Measurements from ENCODE around the gene GPR34.
A peak's percentile ranks its signal among the peaks of the same experiment; 100 is the strongest.
"Not testable (repeated sequence)": the region's sequence is repeated elsewhere in the genome, so short reads cannot be mapped to it uniquely, and the experiment has no call there.

Gene GPR34

GRCh38 chrX:41676361-41676760, 12.4 kb upstream of the GPR34 start:
- not testable (repeated sequence) for H3K9me3 Mint-ChIP-seq; DNase-seq; H3K27me3 Mint-ChIP-seq; H3K4me1 Mint-ChIP-seq; H3K27ac Mint-ChIP-seq; H3K4me3 Mint-ChIP-seq; ATAC-seq (replicated peaks)
- H3K36me3 Mint-ChIP-seq = peaks cover 7 to 11% of the 10 kb centered on the region in 2 donors

GRCh38 chrX:41677183-41678060, 11.4 kb upstream of the GPR34 start:
- Mint-ChIP-seq H3K27ac (no peak overlapping the region), H3K9me3 (no peaks in the 10 kb centered on the region), H3K27me3 (peaks cover 0 to 10% of the 10 kb centered on the region in 2 donors), H3K4me3 (no peak overlapping the region), H3K36me3 (peaks cover 7 to 9% of the 10 kb centered on the region in 2 donors), H3K4me1 (peaks cover 2% of the 10 kb centered on the region in 2 donors)
- no peak for DNase-seq
- no peak for ATAC-seq (replicated peaks)

- Mint-ChIP-seq H3K36me3 (no peaks in the 10 kb centered on the region), H3K4me1 (peaks cover 10 to 19% of the 10 kb centered on the region in 2 donors), H3K9me3 (no peaks in the 10 kb centered on the region), H3K4me3 (no peak overlapping the region), H3K27ac (no peak overlapping the region), H3K27me3 (peaks cover 0 to 4% of the 10 kb centered on the region in 2 donors)
- DNase-seq (no peak), ATAC-seq (replicated peaks) (no peak)
Observed at GRCh38 chrX:41684138-41684537, 4.6 kb upstream of the GPR34 start.

- H3K36me3 Mint-ChIP-seq = no peaks in the 10 kb centered on the region
- H3K9me3 Mint-ChIP-seq = no peaks in the 10 kb centered on the region
- no peak for ATAC-seq (replicated peaks)
- DNase-seq = no peak
- H3K27ac Mint-ChIP-seq = no peak overlapping the region
- no peak overlapping the region for H3K4me3 Mint-ChIP-seq
- H3K4me1 Mint-ChIP-seq = peaks cover 10 to 19% of the 10 kb centered on the region in 2 donors
- H3K27me3 Mint-ChIP-seq = peaks cover 0 to 4% of the 10 kb centered on the region in 2 donors
Observed at GRCh38 chrX:41684940-41685339, 3.8 kb upstream of the GPR34 start.

GRCh38 chrX:41686788-41687187, 2.0 kb upstream of the GPR34 start:
- no peak overlapping the region for H3K4me3 Mint-ChIP-seq
- no peak overlapping the region for H3K27ac Mint-ChIP-seq
- peaks cover 0 to 4% of the 10 kb centered on the region in 2 donors for H3K27me3 Mint-ChIP-seq
- DNase-seq (no peak), ATAC-seq (replicated peaks) (peak; percentile 70 to 76)
- no peaks in the 10 kb centered on the region for H3K36me3 Mint-ChIP-seq
- no peaks in the 10 kb centered on the region for H3K9me3 Mint-ChIP-seq
- H3K4me1 Mint-ChIP-seq = peaks cover 12 to 19% of the 10 kb centered on the region in 2 donors

- Mint-ChIP-seq H3K4me1 (peaks cover 18 to 29% of the 10 kb centered on the region in 2 donors), H3K27me3 (peaks cover 0 to 4% of the 10 kb centered on the region in 2 donors), H3K9me3 (no peaks in the 10 kb centered on the region), H3K4me3 (no peak overlapping the region), H3K36me3 (no peaks in the 10 kb centered on the region), H3K27ac (no peak overlapping the region)
- DNase-seq = no peak
- no peak for ATAC-seq (replicated peaks)
Observed at GRCh38 chrX:41688156-41688555, 617 bp upstream of the GPR34 start.

GRCh38 chrX:41689711-41690110, 938 bp downstream of the GPR34 start:
- peaks cover 0 to 4% of the 10 kb centered on the region in 2 donors for H3K27me3 Mint-ChIP-seq
- H3K36me3 Mint-ChIP-seq = no peaks in the 10 kb centered on the region
- ATAC-seq (replicated peaks) = no peak
- no peak for DNase-seq
- peaks cover 17 to 36% of the 10 kb centered on the region in 2 donors for H3K4me1 Mint-ChIP-seq
- no peak overlapping the region for H3K4me3 Mint-ChIP-seq
- no peak overlapping the region for H3K27ac Mint-ChIP-seq
- no peaks in the 10 kb centered on the region for H3K9me3 Mint-ChIP-seq

- Mint-ChIP-seq H3K4me1 (peaks cover 12 to 29% of the 10 kb centered on the region in 2 donors), H3K27ac (no peak overlapping the region), H3K36me3 (peaks cover 0 to 4% of the 10 kb centered on the region in 2 donors), H3K9me3 (no peaks in the 10 kb centered on the region), H3K27me3 (peaks cover 0 to 2% of the 10 kb centered on the region in 2 donors), H3K4me3 (no peak overlapping the region)
- DNase-seq (no peak), ATAC-seq (replicated peaks) (no peak)
Observed at GRCh38 chrX:41692162-41692749, 3.5 kb downstream of the GPR34 start.

- H3K36me3 Mint-ChIP-seq = peaks cover 0 to 4% of the 10 kb centered on the region in 2 donors
- H3K27me3 Mint-ChIP-seq = no peaks in the 10 kb centered on the region
- no peaks in the 10 kb centered on the region for H3K9me3 Mint-ChIP-seq
- DNase-seq (no peak), ATAC-seq (replicated peaks) (no peak)
- H3K27ac Mint-ChIP-seq = no peak overlapping the region
- H3K4me1 Mint-ChIP-seq = peaks cover 11 to 26% of the 10 kb centered on the region in 2 donors
- H3K4me3 Mint-ChIP-seq = no peak overlapping the region
Observed at GRCh38 chrX:41693024-41693423, 4.3 kb downstream of the GPR34 start.

- DNase-seq (no peak), ATAC-seq (replicated peaks) (no peak)
- no peak overlapping the region for H3K27ac Mint-ChIP-seq
- H3K4me1 Mint-ChIP-seq = peaks cover 8 to 17% of the 10 kb centered on the region in 2 donors
- H3K27me3 Mint-ChIP-seq = no peaks in the 10 kb centered on the region
- no peak overlapping the region for H3K4me3 Mint-ChIP-seq
- H3K36me3 Mint-ChIP-seq = peaks cover 0 to 4% of the 10 kb centered on the region in 2 donors
- H3K9me3 Mint-ChIP-seq = no peaks in the 10 kb centered on the region
Observed at GRCh38 chrX:41695426-41695825, 6.7 kb downstream of the GPR34 start.

- H3K27ac Mint-ChIP-seq = no peak overlapping the region
- peaks cover 0 to 3% of the 10 kb centered on the region in 2 donors for H3K27me3 Mint-ChIP-seq
- no peaks in the 10 kb centered on the region for H3K9me3 Mint-ChIP-seq
- H3K4me3 Mint-ChIP-seq = no peak overlapping the region
- H3K36me3 Mint-ChIP-seq = peaks cover 0 to 2% of the 10 kb centered on the region in 2 donors
- ATAC-seq (replicated peaks) (peak in 1 of 2 donors; percentile 27), DNase-seq (no peak)
- peaks cover 28 to 36% of the 10 kb centered on the region in 2 donors for H3K4me1 Mint-ChIP-seq
Observed at GRCh38 chrX:41703574-41704029, 14.8 kb downstream of the GPR34 start.

- H3K4me3 Mint-ChIP-seq = no peak overlapping the region
- H3K9me3 Mint-ChIP-seq = no peaks in the 10 kb centered on the region
- H3K36me3 Mint-ChIP-seq = peaks cover 0 to 5% of the 10 kb centered on the region in 2 donors
- DNase-seq = no peak
- ATAC-seq (replicated peaks) = no peak
- H3K27me3 Mint-ChIP-seq = peaks cover 0 to 7% of the 10 kb centered on the region in 2 donors
- peaks cover 33 to 47% of the 10 kb centered on the region in 2 donors for H3K4me1 Mint-ChIP-seq
- no peak overlapping the region for H3K27ac Mint-ChIP-seq
Observed at GRCh38 chrX:41705042-41705441, 16.3 kb downstream of the GPR34 start.

GRCh38 chrX:41705680-41706374, 17.1 kb downstream of the GPR34 start:
- DNase-seq (peak; percentile 9), ATAC-seq (replicated peaks) (peak; percentile 90 to 92)
- Mint-ChIP-seq H3K36me3 (peaks cover 0 to 5% of the 10 kb centered on the region in 2 donors), H3K4me3 (peak overlapping the region; percentile 25 to 32), H3K27me3 (peaks cover 0 to 7% of the 10 kb centered on the region in 2 donors), H3K9me3 (no peaks in the 10 kb centered on the region), H3K4me1 (peaks cover 35 to 52% of the 10 kb centered on the region in 2 donors), H3K27ac (peak overlapping the region; percentile 3)

GRCh38 chrX:41707218-41707617, 18.4 kb downstream of the GPR34 start:
- Mint-ChIP-seq H3K4me1 (peaks cover 37 to 52% of the 10 kb centered on the region in 2 donors), H3K36me3 (peaks cover 0 to 8% of the 10 kb centered on the region in 2 donors), H3K27me3 (peaks cover 0 to 7% of the 10 kb centered on the region in 2 donors), H3K27ac (peak overlapping the region; percentile 26), H3K9me3 (no peaks in the 10 kb centered on the region), H3K4me3 (peak overlapping the region in 1 of 2 donors; percentile 32)
- DNase-seq (no peak), ATAC-seq (replicated peaks) (peak; percentile 39 to 64)

Measured in stimulated activated naive B cell treated with anti-CD40 and anti-IgM and Interleukin-4, amounts not matched to agents 10 μg/mL and 1 μg/mL and 100 μg/mL, for 72 hours (primary cell).